Activated CD8-positive, alpha-beta T cell treated with anti-CD3 and anti-CD28 coated beads for 36 hours (primary cell): Measurements from ENCODE around the gene NEK3. TPM values are rescaled to one million over a fixed set of nuclear protein-coding genes. Genes with fewer than 3 reads are reported as not detected.

Experiments
- ATAC-seq: fragments of 200-7000 bp; cut with Tn5 transposase; one replicate; pipeline ENCODE4 v1.10.0; 2021; ENCODE audit warnings: mild to moderate bottlenecking, moderate library complexity
- CTCF ChIA-PET: fragments of 350-600 bp; sonication (Branson Sonifier 250); formaldehyde crosslinking; loops from one replicate; lab custom pipeline; 2021; ENCODE audit warnings: antibody characterized with exemption; lab: Charles Lee
- POLR2A ChIA-PET: fragments of 350-600 bp; sonication (Branson Sonifier 250); formaldehyde crosslinking; loops from one replicate; lab custom pipeline; 2021; ENCODE audit warnings: antibody characterized with exemption; lab: Charles Lee
- DNase-seq: peaks from one replicate; pipeline ENCODE4 v3.0.0-alpha.2; 2020
- H3K27ac Mint-ChIP-seq: one replicate; pipeline ENCODE4 v1.8.0; 2021; ENCODE audit warnings: mild to moderate bottlenecking, mixed read lengths
- H3K27me3 Mint-ChIP-seq: one replicate; pipeline ENCODE4 v1.8.0; 2021; ENCODE audit warnings: mixed read lengths
- H3K36me3 Mint-ChIP-seq: one replicate; pipeline ENCODE4 v1.8.0; 2021; ENCODE audit warnings: low read depth, mixed read lengths
- H3K4me1 Mint-ChIP-seq: one replicate; pipeline ENCODE4 v1.8.0; 2021; ENCODE audit warnings: low read depth, mixed read lengths
- H3K4me3 Mint-ChIP-seq: one replicate; pipeline ENCODE4 v1.8.0; 2021; ENCODE audit warnings: mild to moderate bottlenecking, moderate library complexity, mixed read lengths
- H3K9me3 Mint-ChIP-seq: one replicate; pipeline ENCODE4 v1.8.0; 2021; ENCODE audit warnings: mixed read lengths
- intact Hi-C: fragments of 100-400 bp; cut with micrococcal nuclease; formaldehyde crosslinking; loops from one replicate; pipeline ENCODE4 v1.10.0; 2022
- total RNA-seq, 2 experiments: library from RNA; stranded (reverse); gene quantifications; one replicate each; pipeline ENCODE4 v1.2.3, GENCODE V29; 2021
- TF ChIP-seq, protein P1 (sequence below): fragments of 200-600 bp; IDR thresholded peaks from one replicate; pipeline ENCODE4 v1.8.0; 2022; ENCODE audit warnings: antibody characterized with exemption, mild to moderate bottlenecking

NEK3 gene
- total RNA-seq, 2 experiments from 2014 or later = 1.5 to 1.9 TPM

DNA sequence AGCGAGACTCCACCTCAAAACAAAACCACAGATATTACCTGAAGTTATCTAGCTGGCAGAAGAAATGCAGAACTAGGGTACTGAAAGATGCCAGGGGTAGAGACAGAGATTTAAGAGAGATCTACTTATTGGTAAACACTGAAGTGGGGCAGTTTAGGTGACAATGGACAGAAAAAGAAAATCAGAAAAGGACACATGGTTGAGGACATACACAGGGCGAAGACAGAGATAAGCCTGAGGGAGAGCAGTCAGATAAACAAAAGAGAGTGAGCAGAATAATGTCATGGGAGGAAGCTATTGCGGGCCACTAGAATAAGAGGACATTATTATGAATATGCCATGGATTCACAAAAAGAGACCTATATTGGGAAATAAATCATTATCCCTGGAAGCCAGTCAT, 33.9 kb downstream of the NEK3 start:
- ChIA-PET POLR2A (no interaction called here), CTCF (interaction anchor here (0.6 to 5.6 kb wide), 7 partner anchors 8 to 310 kb away, joined by 3 to 62 read pairs (median 3); no protein-coding TSS in a partner anchor)
- Mint-ChIP-seq H3K27me3 (peaks cover 9% of the 10 kb centered on the region), H3K4me1 (peaks cover 15% of the 10 kb centered on the region), H3K36me3 (no peaks in the 10 kb centered on the region), H3K27ac (no peak overlapping the region), H3K9me3 (no peaks in the 10 kb centered on the region), H3K4me3 (no peak overlapping the region)
- ATAC-seq (no peak), DNase-seq (no peak)
- TF ChIP-seq, protein P1, sequence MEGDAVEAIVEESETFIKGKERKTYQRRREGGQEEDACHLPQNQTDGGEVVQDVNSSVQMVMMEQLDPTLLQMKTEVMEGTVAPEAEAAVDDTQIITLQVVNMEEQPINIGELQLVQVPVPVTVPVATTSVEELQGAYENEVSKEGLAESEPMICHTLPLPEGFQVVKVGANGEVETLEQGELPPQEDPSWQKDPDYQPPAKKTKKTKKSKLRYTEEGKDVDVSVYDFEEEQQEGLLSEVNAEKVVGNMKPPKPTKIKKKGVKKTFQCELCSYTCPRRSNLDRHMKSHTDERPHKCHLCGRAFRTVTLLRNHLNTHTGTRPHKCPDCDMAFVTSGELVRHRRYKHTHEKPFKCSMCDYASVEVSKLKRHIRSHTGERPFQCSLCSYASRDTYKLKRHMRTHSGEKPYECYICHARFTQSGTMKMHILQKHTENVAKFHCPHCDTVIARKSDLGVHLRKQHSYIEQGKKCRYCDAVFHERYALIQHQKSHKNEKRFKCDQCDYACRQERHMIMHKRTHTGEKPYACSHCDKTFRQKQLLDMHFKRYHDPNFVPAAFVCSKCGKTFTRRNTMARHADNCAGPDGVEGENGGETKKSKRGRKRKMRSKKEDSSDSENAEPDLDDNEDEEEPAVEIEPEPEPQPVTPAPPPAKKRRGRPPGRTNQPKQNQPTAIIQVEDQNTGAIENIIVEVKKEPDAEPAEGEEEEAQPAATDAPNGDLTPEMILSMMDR = no peak
- intact Hi-C loops = loop anchor here (5.0 kb wide), 3 partner anchors 123 to 308 kb away; no protein-coding TSS in a partner anchor

DNA sequence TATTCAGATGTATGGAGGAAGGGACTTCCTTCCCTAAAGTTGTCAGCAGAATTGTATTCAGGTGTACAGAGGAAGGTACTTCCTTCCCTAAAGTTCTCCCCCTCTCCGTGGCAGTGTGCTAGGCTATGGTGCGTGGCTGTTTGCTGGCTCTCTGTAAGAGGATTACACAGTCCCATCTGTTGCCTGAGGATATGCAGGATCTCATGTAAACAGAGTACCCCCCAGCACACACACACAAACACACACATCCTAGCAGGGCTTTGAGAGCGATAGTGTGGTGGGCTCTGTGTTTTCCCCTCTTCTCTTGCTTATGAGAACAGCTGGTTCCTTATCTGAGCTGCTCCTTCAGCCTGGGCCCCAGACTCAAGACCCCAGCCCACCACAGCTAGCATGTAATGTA, 40.8 kb downstream of the NEK3 start:
- Mint-ChIP-seq H3K4me1 (no peaks in the 10 kb centered on the region), H3K27ac (no peak overlapping the region), H3K36me3 (no peaks in the 10 kb centered on the region), H3K9me3 (no peaks in the 10 kb centered on the region), H3K27me3 (peaks cover 6% of the 10 kb centered on the region), H3K4me3 (no peak overlapping the region)
- ChIA-PET POLR2A (no interaction called here), CTCF (interaction anchor here (0.7 kb wide), 1 partner anchor 86 kb away, joined by 3 read pairs; no protein-coding TSS in a partner anchor)
- DNase-seq = no peak
- ATAC-seq = no peak
- intact Hi-C loops = no loop called here
- TF ChIP-seq, protein P1 = no peak

DNA sequence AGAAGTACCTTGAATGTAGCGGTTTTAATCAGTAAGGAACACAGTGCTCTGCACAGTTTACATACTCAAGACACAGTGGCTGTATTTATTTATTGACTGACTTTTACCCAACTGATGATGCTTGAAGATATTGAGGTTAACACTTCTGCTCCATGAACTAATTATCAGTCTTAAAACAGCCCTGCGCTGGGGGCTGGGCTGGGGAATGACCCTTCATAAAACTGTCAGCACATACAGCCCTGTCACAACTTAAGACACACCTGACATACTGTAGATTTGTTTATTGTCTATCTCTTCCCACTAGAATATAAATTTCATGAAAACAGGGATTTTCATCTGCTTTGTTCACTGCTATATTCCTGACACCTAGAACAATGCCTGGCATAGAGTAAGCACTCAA, 41.3 kb downstream of the NEK3 start:
- no peaks in the 10 kb centered on the region for H3K4me1 Mint-ChIP-seq
- no peaks in the 10 kb centered on the region for H3K36me3 Mint-ChIP-seq
- H3K9me3 Mint-ChIP-seq = no peaks in the 10 kb centered on the region
- H3K27ac Mint-ChIP-seq = no peak overlapping the region
- TF ChIP-seq, protein P1 = no peak
- peaks cover 7% of the 10 kb centered on the region for H3K27me3 Mint-ChIP-seq
- DNase-seq (no peak), ATAC-seq (no peak)
- intact Hi-C loops = no loop called here
- POLR2A ChIA-PET = no interaction called here
- CTCF ChIA-PET = interaction anchor here (1.4 to 1.6 kb wide), 2 partner anchors 8 to 11 kb away, joined by 3 to 7 read pairs; partner anchors contain the start of gene NEK5
- H3K4me3 Mint-ChIP-seq = no peak overlapping the region

DNA sequence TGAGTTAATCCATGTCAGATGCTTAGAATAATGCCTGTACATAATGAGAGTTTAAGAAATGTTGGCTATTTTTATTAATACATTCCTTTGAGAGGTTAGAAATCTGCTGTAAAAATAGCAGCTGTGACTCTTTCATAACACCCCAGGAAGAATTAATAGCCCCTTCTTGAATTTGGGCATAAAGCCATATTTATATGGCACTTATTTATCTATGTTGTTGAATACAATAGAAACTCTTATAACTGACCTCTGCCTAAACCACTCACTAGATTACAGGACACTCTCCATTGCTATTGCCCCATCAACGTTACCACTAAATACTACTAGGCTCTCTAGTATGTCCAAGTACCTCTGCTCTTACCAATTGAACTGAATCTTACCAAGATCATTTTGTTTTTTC, 46.8 kb downstream of the NEK3 start:
- ChIA-PET POLR2A (interaction anchor here (0.8 kb wide), 1 partner anchor 82 kb away, joined by 3 read pairs; no protein-coding TSS in a partner anchor), CTCF (interaction anchor here (2.0 to 2.1 kb wide), 2 partner anchors 13 to 15 kb away, joined by 4 to 6 read pairs; no protein-coding TSS in a partner anchor)
- no peaks in the 10 kb centered on the region for H3K36me3 Mint-ChIP-seq
- H3K27ac Mint-ChIP-seq = no peak overlapping the region
- H3K4me3 Mint-ChIP-seq = no peak overlapping the region
- ATAC-seq (no peak), DNase-seq (no peak)
- intact Hi-C loops = no loop called here
- H3K4me1 Mint-ChIP-seq = no peaks in the 10 kb centered on the region
- peaks cover 8% of the 10 kb centered on the region for H3K27me3 Mint-ChIP-seq
- TF ChIP-seq, protein P1 = no peak
- H3K9me3 Mint-ChIP-seq = no peaks in the 10 kb centered on the region

DNA sequence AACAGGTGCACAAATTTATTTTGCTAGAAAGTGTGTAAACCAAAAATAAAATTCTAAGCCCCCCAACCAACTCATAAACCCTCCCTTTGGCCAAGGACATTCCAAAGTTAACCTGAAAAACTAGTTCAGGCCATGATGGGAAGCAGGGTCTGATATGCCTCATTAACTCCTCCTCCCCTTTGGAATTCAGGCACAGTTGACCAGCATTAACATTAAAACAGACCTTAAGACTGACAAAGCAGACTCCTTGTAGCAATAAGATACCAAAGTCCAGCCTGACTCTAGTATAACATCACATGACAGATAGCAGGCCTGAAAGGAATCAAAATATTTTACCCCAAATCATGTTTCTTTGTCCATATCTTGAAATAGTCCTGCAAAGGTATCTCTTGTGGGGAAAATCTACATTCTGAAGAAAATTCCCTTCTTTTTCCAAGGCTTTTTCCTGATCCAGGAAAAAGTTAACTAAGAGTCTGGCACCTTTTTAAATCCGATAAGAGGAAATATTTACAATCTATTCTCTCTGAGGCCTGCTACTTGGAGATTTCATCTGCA, 50.2 kb downstream of the NEK3 start:
- no peaks in the 10 kb centered on the region for H3K36me3 Mint-ChIP-seq
- no peaks in the 10 kb centered on the region for H3K4me1 Mint-ChIP-seq
- TF ChIP-seq, protein P1 = no peak
- H3K9me3 Mint-ChIP-seq = no peaks in the 10 kb centered on the region
- DNase-seq (no peak), ATAC-seq (no peak)
- H3K4me3 Mint-ChIP-seq = no peak overlapping the region
- intact Hi-C loops = no loop called here
- POLR2A ChIA-PET = no interaction called here
- CTCF ChIA-PET = no interaction called here
- H3K27ac Mint-ChIP-seq = no peak overlapping the region
- peaks cover 8% of the 10 kb centered on the region for H3K27me3 Mint-ChIP-seq
